Ascending aorta (tissue), 2 donors: ENCODE measurements around the gene PTPRK. TPM values are rescaled to one million over a fixed set of nuclear protein-coding genes. Genes with fewer than 3 reads are reported as not detected.

Experiments used
- DNase-seq, 2 donors: peaks; one replicate each; pipeline ENCODE4 v3.0.0-alpha.2; 2019; ENCODE audit warnings: low spot score in 2 of 2
- H3K27ac ChIP-seq, 2 donors: fragments of 200-600 bp; sonication (generic); one replicate each; pipeline ENCODE4 v1.5.1; 2016 to 2017; ENCODE audit warnings: mild to moderate bottlenecking in 1 of 2
- H3K27me3 ChIP-seq: fragments of 200-600 bp; sonication (generic); one replicate; pipeline ENCODE4 v1.5.1; 2017
- H3K36me3 ChIP-seq, 2 donors: fragments of 200-600 bp; sonication (generic); one replicate each; pipeline ENCODE4 v1.5.1; 2016
- H3K4me1 ChIP-seq, 2 donors: fragments of 200-600 bp; sonication (generic); one replicate each; pipeline ENCODE4 v1.5.1; 2016 to 2017; ENCODE audit warnings: mild to moderate bottlenecking in 1 of 2
- H3K4me3 ChIP-seq, 2 donors: fragments of 200-600 bp; sonication (generic); one replicate each; pipeline ENCODE4 v1.5.1; 2016 to 2017; ENCODE audit warnings: mild to moderate bottlenecking in 1 of 2
- H3K9me3 ChIP-seq, 2 donors: fragments of 200-600 bp; sonication (generic); one replicate each; pipeline ENCODE4 v1.5.1; 2016
- intact Hi-C: fragments of 100-400 bp; cut with DNase I; formaldehyde crosslinking; loops from one replicate; pipeline ENCODE4 v1.15.1; 2023
- total RNA-seq: library from RNA; depleted of rRNA; stranded (reverse); fragments of >200 nt; gene quantifications from one replicate; pipeline ENCODE4 v1.1.0, GENCODE V29; 2016
- TF ChIP-seq, protein P1 (sequence below), 3 experiments: fragments of 200-600 bp in 2 of 3; fragments of 450-650 bp in 1 of 3; sonication (generic) in 2 of 3; IDR thresholded peaks; one replicate each; pipeline ENCODE4 v1.5.1; 2016 to 2019; ENCODE audit warnings: antibody characterized with exemption in 3 of 3, mild to moderate bottlenecking in 1 of 3, moderate library complexity in 1 of 3

The PTPRK gene
- total RNA-seq, 1 donor from 2014 or later, result 73.1 TPM

DNA sequence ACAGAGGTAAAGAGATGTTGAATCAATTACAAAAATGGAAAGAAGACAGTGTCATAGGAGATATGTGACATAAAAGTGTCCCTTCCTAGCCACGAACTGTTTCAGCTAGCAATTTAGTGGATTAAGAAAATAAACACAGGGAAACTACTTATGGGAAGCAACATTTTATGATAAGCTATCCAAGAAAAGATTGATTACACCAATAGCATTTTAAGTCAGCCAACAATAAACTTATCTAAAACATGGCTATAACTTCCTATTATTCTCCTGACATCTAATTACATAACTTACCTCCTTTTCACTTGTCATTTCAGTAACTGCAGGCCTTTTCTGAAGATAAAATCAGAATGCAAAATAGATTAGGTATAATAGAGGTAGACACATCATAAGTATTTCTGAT, 111.4 kb downstream of the PTPRK start:
- no peaks in the 10 kb centered on the region for H3K27me3 ChIP-seq
- H3K4me1 ChIP-seq, result no peaks in the 10 kb centered on the region
- no peaks in the 10 kb centered on the region for H3K36me3 ChIP-seq
- TF ChIP-seq, protein P1, sequence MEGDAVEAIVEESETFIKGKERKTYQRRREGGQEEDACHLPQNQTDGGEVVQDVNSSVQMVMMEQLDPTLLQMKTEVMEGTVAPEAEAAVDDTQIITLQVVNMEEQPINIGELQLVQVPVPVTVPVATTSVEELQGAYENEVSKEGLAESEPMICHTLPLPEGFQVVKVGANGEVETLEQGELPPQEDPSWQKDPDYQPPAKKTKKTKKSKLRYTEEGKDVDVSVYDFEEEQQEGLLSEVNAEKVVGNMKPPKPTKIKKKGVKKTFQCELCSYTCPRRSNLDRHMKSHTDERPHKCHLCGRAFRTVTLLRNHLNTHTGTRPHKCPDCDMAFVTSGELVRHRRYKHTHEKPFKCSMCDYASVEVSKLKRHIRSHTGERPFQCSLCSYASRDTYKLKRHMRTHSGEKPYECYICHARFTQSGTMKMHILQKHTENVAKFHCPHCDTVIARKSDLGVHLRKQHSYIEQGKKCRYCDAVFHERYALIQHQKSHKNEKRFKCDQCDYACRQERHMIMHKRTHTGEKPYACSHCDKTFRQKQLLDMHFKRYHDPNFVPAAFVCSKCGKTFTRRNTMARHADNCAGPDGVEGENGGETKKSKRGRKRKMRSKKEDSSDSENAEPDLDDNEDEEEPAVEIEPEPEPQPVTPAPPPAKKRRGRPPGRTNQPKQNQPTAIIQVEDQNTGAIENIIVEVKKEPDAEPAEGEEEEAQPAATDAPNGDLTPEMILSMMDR (IDR thresholded peaks at IDR 0.05), result no peak
- no peak overlapping the region for H3K4me3 ChIP-seq
- no peak for DNase-seq
- H3K9me3 ChIP-seq, result no peaks in the 10 kb centered on the region
- intact Hi-C loops, result no loop called here
- H3K27ac ChIP-seq, result no peak overlapping the region

- H3K36me3 ChIP-seq, result no peaks in the 10 kb centered on the region
- intact Hi-C loops, result no loop called here
- H3K27ac ChIP-seq, result no peak overlapping the region
- H3K9me3 ChIP-seq, result no peaks in the 10 kb centered on the region
- H3K4me3 ChIP-seq, result no peak overlapping the region
- TF ChIP-seq, protein P1 (IDR thresholded peaks at IDR 0.05), result no peak
- no peak for DNase-seq
- H3K4me1 ChIP-seq, result no peaks in the 10 kb centered on the region
- no peaks in the 10 kb centered on the region for H3K27me3 ChIP-seq
Observed at GRCh38 chr6:128406453-128406852, 113.9 kb downstream of the PTPRK start.

GRCh38 chr6:128403618-128404444, 116.6 kb downstream of the PTPRK start:
- no peaks in the 10 kb centered on the region for H3K9me3 ChIP-seq
- TF ChIP-seq, protein P1 (IDR thresholded peaks at IDR 0.05), result no peak
- H3K4me3 ChIP-seq, result no peak overlapping the region
- no peak overlapping the region for H3K27ac ChIP-seq
- DNase-seq, result no peak
- H3K36me3 ChIP-seq, result no peaks in the 10 kb centered on the region
- intact Hi-C loops, result no loop called here
- no peaks in the 10 kb centered on the region for H3K4me1 ChIP-seq
- no peaks in the 10 kb centered on the region for H3K27me3 ChIP-seq

- Histone ChIP-seq H3K9me3 (no peaks in the 10 kb centered on the region), H3K36me3 (no peaks in the 10 kb centered on the region), H3K4me1 (no peaks in the 10 kb centered on the region), H3K27me3 (no peaks in the 10 kb centered on the region), H3K4me3 (no peak overlapping the region), H3K27ac (no peak overlapping the region)
- TF ChIP-seq, protein P1 (IDR thresholded peaks at IDR 0.05), result no peak
- DNase-seq, result no peak
- intact Hi-C loops, result no loop called here
Observed at GRCh38 chr6:128400875-128401274, 119.5 kb downstream of the PTPRK start.

GRCh38 chr6:128397996-128398395, 122.4 kb downstream of the PTPRK start:
- no peak for DNase-seq
- H3K27me3 ChIP-seq, result no peaks in the 10 kb centered on the region
- no peaks in the 10 kb centered on the region for H3K4me1 ChIP-seq
- TF ChIP-seq, protein P1 (IDR thresholded peaks at IDR 0.05), result no peak
- no peak overlapping the region for H3K27ac ChIP-seq
- intact Hi-C loops, result no loop called here
- H3K9me3 ChIP-seq, result no peaks in the 10 kb centered on the region
- no peak overlapping the region for H3K4me3 ChIP-seq
- H3K36me3 ChIP-seq, result no peaks in the 10 kb centered on the region
